HG03196 (cell line): ENCODE data around the gene ARL4C.
A peak's percentile ranks its signal among the peaks of the same experiment; 100 is the strongest.

Source experiments
- ATAC-seq: cut with Tn5 transposase; IDR thresholded peaks from one replicate; pipeline ENCODE4 v1.9.1; 2021; ENCODE audit not compliant: unreplicated experiment

The ARL4C gene

GRCh38 chr2:234500394-234501006 lies 3.6 kb upstream of the ARL4C start:
- peak; percentile 55 for ATAC-seq

- no peak for ATAC-seq
Measured at GRCh38 chr2:234497594-234498235, 834 bp upstream of the ARL4C start.

- peak; percentile 50 for ATAC-seq
Measured at GRCh38 chr2:234496055-234496834, 636 bp downstream of the ARL4C start.

GRCh38 chr2:234495251-234496054 lies 1.4 kb downstream of the ARL4C start:
- no peak for ATAC-seq

- no peak for ATAC-seq
Measured at GRCh38 chr2:234494361-234495250, 2.3 kb downstream of the ARL4C start.

GRCh38 chr2:234493796-234494195 lies 3.1 kb downstream of the ARL4C start:
- no peak for ATAC-seq

- no peak for ATAC-seq
Measured at GRCh38 chr2:234492717-234493485, 4.0 kb downstream of the ARL4C start.

- ATAC-seq: no peak
Measured at GRCh38 chr2:234491897-234492296, 5.0 kb downstream of the ARL4C start.

- no peak for ATAC-seq
Measured at GRCh38 chr2:234491281-234491680, 5.6 kb downstream of the ARL4C start.

GRCh38 chr2:234490271-234491091 lies 6.4 kb downstream of the ARL4C start:
- no peak for ATAC-seq

GRCh38 chr2:234488913-234489451 lies 7.9 kb downstream of the ARL4C start:
- ATAC-seq: peak; percentile 77

GRCh38 chr2:234488486-234488885 lies 8.4 kb downstream of the ARL4C start:
- no peak for ATAC-seq

- ATAC-seq: no peak
Measured at GRCh38 chr2:234487356-234487755, 9.5 kb downstream of the ARL4C start.

- ATAC-seq: peak; percentile 60
Measured at GRCh38 chr2:234483568-234484251, 13.2 kb downstream of the ARL4C start.

GRCh38 chr2:234481301-234481700 lies 15.6 kb downstream of the ARL4C start:
- ATAC-seq: no peak

GRCh38 chr2:234480337-234480736 lies 16.5 kb downstream of the ARL4C start:
- ATAC-seq: no peak

GRCh38 chr2:234479465-234479864 lies 17.4 kb downstream of the ARL4C start:
- ATAC-seq: no peak
